Astrocyte of the cerebellum (primary cell): Measurements from ENCODE around the gene GCLC.

ENCODE experiments used
- DNase-seq: peaks from one replicate; pipeline ENCODE4 v3.0.0-alpha.2; 2011; ENCODE audit warnings: low read depth
- H3K4me3 ChIP-seq: 2 replicates; pipeline ENCODE4 v1.5.1; 2011; ENCODE audit warnings: mild to moderate bottlenecking, low read depth, low read length, moderate library complexity
- CTCF ChIP-seq: IDR thresholded peaks from 2 replicates; pipeline ENCODE4 v1.5.1; 2012; ENCODE audit warnings: low read length, low read depth, moderate library complexity, mild to moderate bottlenecking; ENCODE audit errors: missing control alignments
- in situ Hi-C: cut with HindIII; loops from 2 replicates; pipeline ENCODE4 v1.10.0; 2017; ENCODE audit warnings: low sequenced_read_pairs

The GCLC gene

GRCh38 chr6:53496797-53497375 is 48.0 kb downstream of the GCLC start:
- TF ChIP-seq CTCF: no peak
- no peak overlapping the region for H3K4me3 ChIP-seq
- DNase-seq: peak; percentile 55
- in situ Hi-C loops: no loop called here

GRCh38 chr6:53495506-53496499 is 49.1 kb downstream of the GCLC start:
- no peak for TF ChIP-seq CTCF
- in situ Hi-C loops: no loop called here
- H3K4me3 ChIP-seq: no peak overlapping the region
- no peak for DNase-seq

GRCh38 chr6:53494076-53494475 is 50.8 kb downstream of the GCLC start:
- no peak for TF ChIP-seq CTCF
- no peak for DNase-seq
- in situ Hi-C loops: no loop called here
- H3K4me3 ChIP-seq: no peak overlapping the region

- no peak for TF ChIP-seq CTCF
- in situ Hi-C loops: no loop called here
- H3K4me3 ChIP-seq: no peak overlapping the region
Observed at GRCh38 chr6:53493635-53494025, 51.3 kb downstream of the GCLC start.

GRCh38 chr6:53492860-53493634 is 51.9 kb downstream of the GCLC start:
- in situ Hi-C loops: no loop called here
- DNase-seq: peak; percentile 41
- peak overlapping the region; percentile 17 for H3K4me3 ChIP-seq
- TF ChIP-seq CTCF: peak; percentile 55

More at GRCh38 chr6:53493635-53494025, 51.3 kb downstream of the GCLC start:
- no peak for DNase-seq

GRCh38 chr6:53487080-53487479 is 57.8 kb downstream of the GCLC start:
- in situ Hi-C loops: no loop called here
- no peak overlapping the region for H3K4me3 ChIP-seq
- no peak for TF ChIP-seq CTCF
- no peak for DNase-seq
